GM08714 (cell line): ENCODE measurements around the gene MCTP1.

Experiments used
- H3K4me3 ChIP-seq: fragments of 200-500 bp; sonication (Bioruptor generic); 2 replicates; pipeline ENCODE4 v1.5.1; 2014; ENCODE audit warnings: mild to moderate bottlenecking, low read length, inconsistent platforms
- ZNF274 ChIP-seq: IDR thresholded peaks from 2 replicates; pipeline ENCODE4 v1.6.1; 2012; ENCODE audit warnings: mild to moderate bottlenecking, low read depth, low read length

The MCTP1 gene

GRCh38 chr5:94745786-94746730 lies 538.8 kb downstream of the MCTP1 start:
- no peak overlapping the region for H3K4me3 ChIP-seq
- TF ChIP-seq ZNF274, result no peak

GRCh38 chr5:94744906-94745305 lies 540.0 kb downstream of the MCTP1 start:
- H3K4me3 ChIP-seq, result no peak overlapping the region
- no peak for TF ChIP-seq ZNF274

GRCh38 chr5:94742852-94743251 lies 542.0 kb downstream of the MCTP1 start:
- TF ChIP-seq ZNF274, result no peak

GRCh38 chr5:94740286-94740685 lies 544.6 kb downstream of the MCTP1 start:
- no peak overlapping the region for H3K4me3 ChIP-seq
- no peak for TF ChIP-seq ZNF274

More at GRCh38 chr5:94742852-94743251, 542.0 kb downstream of the MCTP1 start:
- no peak overlapping the region for H3K4me3 ChIP-seq

- no peak for TF ChIP-seq ZNF274
- no peak overlapping the region for H3K4me3 ChIP-seq
These were observed 548.4 kb downstream of the MCTP1 start for GRCh38 chr5:94736498-94736897.

- no peak for TF ChIP-seq ZNF274
- no peak overlapping the region for H3K4me3 ChIP-seq
These were observed 553.4 kb downstream of the MCTP1 start for GRCh38 chr5:94731471-94731870.

GRCh38 chr5:94725142-94725541 lies 559.8 kb downstream of the MCTP1 start:
- H3K4me3 ChIP-seq, result no peak overlapping the region
- TF ChIP-seq ZNF274, result no peak

- no peak overlapping the region for H3K4me3 ChIP-seq
- TF ChIP-seq ZNF274, result no peak
These were observed 569.1 kb downstream of the MCTP1 start for GRCh38 chr5:94715768-94716167.

GRCh38 chr5:94711785-94712184 lies 573.1 kb downstream of the MCTP1 start:
- no peak overlapping the region for H3K4me3 ChIP-seq
- no peak for TF ChIP-seq ZNF274

- H3K4me3 ChIP-seq, result no peak overlapping the region
- no peak for TF ChIP-seq ZNF274
These were observed 575.6 kb downstream of the MCTP1 start for GRCh38 chr5:94709277-94709676.

GRCh38 chr5:94707359-94707758 lies 577.5 kb downstream of the MCTP1 start:
- no peak for TF ChIP-seq ZNF274
- H3K4me3 ChIP-seq, result no peak overlapping the region

GRCh38 chr5:94705427-94705826 lies 579.5 kb downstream of the MCTP1 start:
- no peak for TF ChIP-seq ZNF274
- H3K4me3 ChIP-seq, result no peak overlapping the region

GRCh38 chr5:94702729-94703128 lies 582.2 kb downstream of the MCTP1 start:
- TF ChIP-seq ZNF274, result no peak
- H3K4me3 ChIP-seq, result no peak overlapping the region

GRCh38 chr5:94700592-94700991 lies 584.3 kb downstream of the MCTP1 start:
- no peak overlapping the region for H3K4me3 ChIP-seq
- no peak for TF ChIP-seq ZNF274

GRCh38 chr5:94699562-94699961 lies 585.3 kb downstream of the MCTP1 start:
- no peak overlapping the region for H3K4me3 ChIP-seq
- no peak for TF ChIP-seq ZNF274
